Measurements from ENCODE around the gene OBSL1. TPM values are rescaled to one million over a fixed set of nuclear protein-coding genes. Genes with fewer than 3 reads are reported as not detected.

OBSL1 gene
- total and polyA plus RNA-seq, 10 of the 15 experiments (the other 5 are each of a cell fraction or from before 2014, with no cell fraction given), result 0.14 to 0.77 TPM; not detected in 8

DNA sequence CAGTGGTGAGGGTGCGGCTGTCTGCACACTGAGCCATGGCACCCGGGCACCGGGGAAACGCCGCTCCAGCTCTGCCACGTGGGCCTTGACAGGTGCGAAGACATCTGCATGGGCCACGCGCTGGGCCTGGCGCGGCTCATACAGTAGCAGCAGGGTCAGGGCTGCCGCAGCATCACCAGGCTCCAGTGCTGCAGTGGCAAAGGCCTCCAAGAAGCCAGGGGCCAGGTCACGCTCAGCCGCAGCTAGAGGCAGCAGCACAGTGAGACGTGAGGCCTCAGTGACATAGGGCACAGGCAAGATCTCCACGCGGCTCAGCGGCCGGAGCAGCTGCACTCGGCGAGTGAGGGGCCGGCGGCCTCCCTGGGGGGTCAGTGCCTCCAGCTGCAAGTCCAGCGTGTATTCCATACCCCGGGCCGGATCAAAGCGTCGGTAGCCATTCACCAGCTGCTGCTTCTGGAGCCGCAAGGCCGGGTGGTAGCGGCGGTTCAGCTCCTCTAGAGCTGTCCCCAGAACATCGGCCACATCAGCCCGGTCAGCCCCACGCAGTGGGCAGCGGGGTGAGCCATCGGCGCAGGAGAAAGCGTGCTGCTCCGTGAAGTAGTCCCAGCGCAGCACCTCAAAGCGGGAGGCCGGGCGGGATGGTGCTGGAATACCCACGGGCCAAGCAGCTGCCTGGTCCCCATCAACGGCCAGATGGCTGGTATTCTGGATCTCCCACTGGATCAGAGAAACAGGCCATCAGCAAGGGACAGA, 31.2 kb downstream of the OBSL1 start:
- intact Hi-C loops (cut with micrococcal nuclease; ENCODE audit: unreplicated experiment) (loop anchor here (2.0 kb wide), 1 partner anchor 59 kb away; no protein-coding TSS in a partner anchor), in situ Hi-C loops (cut with MboI) (loop anchor here (5.0 kb wide), 1 partner anchor 147 kb away; no protein-coding TSS in a partner anchor)
- H2AFZ ChIP-seq (ENCODE audit: control insufficient read depth, low read depth, low read length), result no peak overlapping the region
- no peaks in the 10 kb centered on the region for H3K79me2 ChIP-seq (ENCODE audit: control insufficient read depth, insufficient read depth, low read length)
- no peak overlapping the region for H3K9ac ChIP-seq (ENCODE audit: control insufficient read depth, insufficient read depth, low read length)
- SMC1A ChIA-PET (ENCODE audit: uncharacterized antibody, unreplicated experiment), result interaction anchor here (0.6 to 2.5 kb wide), 3 partner anchors 87 to 150 kb away, joined by 3 to 17 read pairs (median 12); no protein-coding TSS in a partner anchor
- FAIRE-seq (no peak), ATAC-seq (no peak), DNase-seq (ENCODE audit: low read depth, low spot score) (no peak)
- H3K27me3 ChIP-seq (replicated peaks in 1 of 2; ENCODE audit: control insufficient read depth in 2 of 2, insufficient read depth in 2 of 2, low read length in 1 of 2), result peaks cover 0 to 3% of the 10 kb centered on the region in 2 experiments; a peak in 1 of 4 replicates
- no peak overlapping the region for H3K27ac ChIP-seq (ENCODE audit: control insufficient read depth, insufficient read depth)
- no peaks in the 10 kb centered on the region for H3K9me3 ChIP-seq (replicated peaks; ENCODE audit: control insufficient read depth, insufficient read depth, low read length)
- H3K36me3 ChIP-seq (ENCODE audit: control insufficient read depth in 2 of 2, insufficient read depth in 2 of 2, low read length in 1 of 2), result no peaks in the 10 kb centered on the region; a peak in 1 of 4 replicates
- POLR2A ChIA-PET, result no interaction called here
- WGBS (ENCODE audit: insufficient coverage, insufficient replicate concordance, low lambda C conversion rate, missing lambda C conversion rate), result 84% methylated on average over 46 of the region's 46 CpGs
- peaks cover 3% of the 10 kb centered on the region; the same call in 1 of the 2 replicates for H3K4me1 ChIP-seq (ENCODE audit: control insufficient read depth, insufficient read depth, low read length)
- H4K20me1 ChIP-seq (ENCODE audit: control insufficient read depth, insufficient read depth), result no peaks in the 10 kb centered on the region
- no peak overlapping the region for H3K4me3 ChIP-seq
- TF ChIP-seq, protein P1, sequence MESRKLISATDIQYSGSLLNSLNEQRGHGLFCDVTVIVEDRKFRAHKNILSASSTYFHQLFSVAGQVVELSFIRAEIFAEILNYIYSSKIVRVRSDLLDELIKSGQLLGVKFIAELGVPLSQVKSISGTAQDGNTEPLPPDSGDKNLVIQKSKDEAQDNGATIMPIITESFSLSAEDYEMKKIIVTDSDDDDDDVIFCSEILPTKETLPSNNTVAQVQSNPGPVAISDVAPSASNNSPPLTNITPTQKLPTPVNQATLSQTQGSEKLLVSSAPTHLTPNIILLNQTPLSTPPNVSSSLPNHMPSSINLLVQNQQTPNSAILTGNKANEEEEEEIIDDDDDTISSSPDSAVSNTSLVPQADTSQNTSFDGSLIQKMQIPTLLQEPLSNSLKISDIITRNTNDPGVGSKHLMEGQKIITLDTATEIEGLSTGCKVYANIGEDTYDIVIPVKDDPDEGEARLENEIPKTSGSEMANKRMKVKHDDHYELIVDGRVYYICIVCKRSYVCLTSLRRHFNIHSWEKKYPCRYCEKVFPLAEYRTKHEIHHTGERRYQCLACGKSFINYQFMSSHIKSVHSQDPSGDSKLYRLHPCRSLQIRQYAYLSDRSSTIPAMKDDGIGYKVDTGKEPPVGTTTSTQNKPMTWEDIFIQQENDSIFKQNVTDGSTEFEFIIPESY (IDR thresholded peaks at IDR 0.05), result no peak
- TF ChIP-seq, protein P2, sequence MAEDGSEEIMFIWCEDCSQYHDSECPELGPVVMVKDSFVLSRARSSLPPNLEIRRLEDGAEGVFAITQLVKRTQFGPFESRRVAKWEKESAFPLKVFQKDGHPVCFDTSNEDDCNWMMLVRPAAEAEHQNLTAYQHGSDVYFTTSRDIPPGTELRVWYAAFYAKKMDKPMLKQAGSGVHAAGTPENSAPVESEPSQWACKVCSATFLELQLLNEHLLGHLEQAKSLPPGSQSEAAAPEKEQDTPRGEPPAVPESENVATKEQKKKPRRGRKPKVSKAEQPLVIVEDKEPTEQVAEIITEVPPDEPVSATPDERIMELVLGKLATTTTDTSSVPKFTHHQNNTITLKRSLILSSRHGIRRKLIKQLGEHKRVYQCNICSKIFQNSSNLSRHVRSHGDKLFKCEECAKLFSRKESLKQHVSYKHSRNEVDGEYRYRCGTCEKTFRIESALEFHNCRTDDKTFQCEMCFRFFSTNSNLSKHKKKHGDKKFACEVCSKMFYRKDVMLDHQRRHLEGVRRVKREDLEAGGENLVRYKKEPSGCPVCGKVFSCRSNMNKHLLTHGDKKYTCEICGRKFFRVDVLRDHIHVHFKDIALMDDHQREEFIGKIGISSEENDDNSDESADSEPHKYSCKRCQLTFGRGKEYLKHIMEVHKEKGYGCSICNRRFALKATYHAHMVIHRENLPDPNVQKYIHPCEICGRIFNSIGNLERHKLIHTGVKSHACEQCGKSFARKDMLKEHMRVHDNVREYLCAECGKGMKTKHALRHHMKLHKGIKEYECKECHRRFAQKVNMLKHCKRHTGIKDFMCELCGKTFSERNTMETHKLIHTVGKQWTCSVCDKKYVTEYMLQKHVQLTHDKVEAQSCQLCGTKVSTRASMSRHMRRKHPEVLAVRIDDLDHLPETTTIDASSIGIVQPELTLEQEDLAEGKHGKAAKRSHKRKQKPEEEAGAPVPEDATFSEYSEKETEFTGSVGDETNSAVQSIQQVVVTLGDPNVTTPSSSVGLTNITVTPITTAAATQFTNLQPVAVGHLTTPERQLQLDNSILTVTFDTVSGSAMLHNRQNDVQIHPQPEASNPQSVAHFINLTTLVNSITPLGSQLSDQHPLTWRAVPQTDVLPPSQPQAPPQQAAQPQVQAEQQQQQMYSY (CRISPR knock-in tag; IDR thresholded peaks at IDR 0.05), result no peak
- TF ChIP-seq FOXM1 (IDR thresholded peaks at IDR 0.05; ENCODE audit: low read depth, low read length) (no peak), LARP7 (IDR thresholded peaks at IDR 0.05) (no peak), PAX5 (IDR thresholded peaks at IDR 0.05; ENCODE audit: borderline replicate concordance, low read depth, low read length) (no peak), POLR2A (IDR thresholded peaks at IDR 0.05; ENCODE audit: low read depth, low read length) (no peak), ZNF384 (IDR thresholded peaks at IDR 0.05; ENCODE audit: borderline replicate concordance, low read depth, low read length) (no peak)
- TF ChIP-seq, protein P3, sequence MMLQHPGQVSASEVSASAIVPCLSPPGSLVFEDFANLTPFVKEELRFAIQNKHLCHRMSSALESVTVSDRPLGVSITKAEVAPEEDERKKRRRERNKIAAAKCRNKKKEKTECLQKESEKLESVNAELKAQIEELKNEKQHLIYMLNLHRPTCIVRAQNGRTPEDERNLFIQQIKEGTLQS (IDR thresholded peaks at IDR 0.05; ENCODE audit: borderline replicate concordance, extremely low read depth, low read depth, low read length), result no peak
- H3K4me2 ChIP-seq (ENCODE audit: control insufficient read depth, insufficient read depth), result no peak overlapping the region
- CTCF ChIA-PET, result interaction anchor here (0.6 to 4.6 kb wide), 12 partner anchors 8 to 151 kb away, joined by 3 to 68 read pairs (median 4); partner anchors contain the start of gene STK11IP
- no TSS peak for BruUV-seq (replicated peaks)
- RAD21 ChIA-PET (ENCODE audit: unreplicated experiment), result interaction anchor here (1.0 to 3.7 kb wide), 3 partner anchors 10 to 150 kb away, joined by 4 to 25 read pairs (median 20); no protein-coding TSS in a partner anchor
